NCI-H146 treated with DMSO at 0.1 percent for 48 hours (cell line): Measurements from ENCODE around the gene AIPL1.

Source experiments
- DNase-seq: peaks from one replicate; lab custom pipeline; 2025; ENCODE audit not compliant: unreplicated experiment; lab: John Stamatoyannopoulos, UW

AIPL1 gene

GRCh38 chr17:6374761-6375312 is 60.1 kb downstream of the AIPL1 start:
- no peak for DNase-seq

- no peak for DNase-seq
Observed at GRCh38 chr17:6374271-6374691, 60.6 kb downstream of the AIPL1 start.
